Lung microvascular endothelial cell (primary cell): ENCODE results near the gene TYMP. TPM values are rescaled to one million over a fixed set of nuclear protein-coding genes. Genes with fewer than 3 reads are reported as not detected.

Source experiments
- DNase-seq, 2 donors: peaks; one replicate each; pipeline versions ENCODE4 v3.0.0 to v3.0.0-alpha.2; 2010; ENCODE audit warnings: low read depth in 2 of 2
- total RNA-seq: library from RNA; depleted of rRNA; stranded (reverse); fragments of >200 nt; gene quantifications from 2 replicates; pipeline ENCODE4 v1.2.1, GENCODE V29; 2014

Gene TYMP
- total RNA-seq, 1 donor from 2014 or later, result 19.8 TPM

- no peak for DNase-seq
Observed at GRCh38 chr22:50485221-50486131, 44.3 kb downstream of the TYMP start.

DNA sequence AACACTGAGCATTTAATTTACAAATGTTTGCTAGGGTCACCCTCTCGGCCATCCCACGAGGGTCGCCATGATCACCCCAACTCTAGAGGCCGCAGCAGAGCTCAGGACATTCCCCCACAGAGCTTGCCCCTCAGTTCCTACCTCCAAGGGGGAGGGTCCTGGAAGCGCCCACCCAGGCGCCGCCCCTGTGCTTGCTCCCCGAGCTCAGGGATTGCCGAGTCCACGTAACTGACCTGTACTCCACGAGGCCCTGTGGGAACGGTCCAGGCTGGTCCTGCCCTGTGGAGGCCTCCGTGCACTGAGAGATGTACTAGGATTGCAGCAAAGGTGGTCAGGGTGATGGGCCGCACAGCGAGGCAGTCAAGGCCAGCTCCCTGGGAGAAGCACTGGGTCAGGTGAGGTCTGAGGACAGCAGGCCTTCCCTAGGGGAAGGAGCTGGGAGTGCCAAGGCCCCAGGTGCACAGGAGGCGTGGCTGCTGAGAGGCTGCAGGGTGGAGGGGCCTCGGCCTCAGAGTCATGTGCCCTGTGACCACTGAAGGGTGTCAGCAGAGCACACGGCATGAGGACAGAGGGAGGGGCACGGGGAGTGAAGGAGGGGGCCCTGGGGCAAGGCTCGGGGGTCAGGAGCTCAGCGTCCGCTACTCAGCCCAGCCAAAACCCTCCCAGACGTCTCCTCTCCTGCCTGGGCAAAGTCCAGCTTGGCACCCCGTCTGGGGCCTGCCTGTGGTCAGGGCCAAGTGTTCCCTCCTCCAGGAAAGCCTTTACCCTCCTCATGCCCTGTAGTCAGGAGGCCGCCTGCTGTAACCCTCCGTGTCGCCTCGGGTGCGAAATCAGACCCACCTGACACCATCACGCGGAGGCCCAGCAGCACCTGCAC, 45.6 kb downstream of the TYMP start:
- DNase-seq, result no peak

GRCh38 chr22:50483556-50483955, 46.3 kb downstream of the TYMP start:
- DNase-seq, result no peak

DNA sequence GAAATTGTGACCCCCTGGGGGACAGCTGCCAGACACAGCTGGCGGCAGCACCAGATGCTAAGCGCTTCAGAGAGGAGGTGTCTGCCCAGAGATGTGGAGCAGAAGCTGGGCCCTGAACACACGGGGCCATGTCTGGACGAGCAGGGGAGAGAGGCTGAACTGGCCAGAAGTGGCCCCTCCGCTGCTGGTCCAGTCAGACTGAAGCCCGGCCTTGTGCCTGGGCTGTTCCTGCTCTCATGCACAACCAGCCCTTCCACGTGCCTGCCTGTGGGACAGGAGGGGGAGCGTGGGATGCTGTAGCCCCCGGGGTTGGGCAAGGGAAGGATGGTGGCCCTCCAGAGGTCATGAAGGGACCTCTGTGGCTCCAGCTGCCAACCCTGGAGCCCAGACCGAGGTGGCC, 46.7 kb downstream of the TYMP start:
- no peak for DNase-seq

GRCh38 chr22:50482107-50483074, 47.4 kb downstream of the TYMP start:
- peak in 1 of 2 donors; percentile 23 for DNase-seq

DNA sequence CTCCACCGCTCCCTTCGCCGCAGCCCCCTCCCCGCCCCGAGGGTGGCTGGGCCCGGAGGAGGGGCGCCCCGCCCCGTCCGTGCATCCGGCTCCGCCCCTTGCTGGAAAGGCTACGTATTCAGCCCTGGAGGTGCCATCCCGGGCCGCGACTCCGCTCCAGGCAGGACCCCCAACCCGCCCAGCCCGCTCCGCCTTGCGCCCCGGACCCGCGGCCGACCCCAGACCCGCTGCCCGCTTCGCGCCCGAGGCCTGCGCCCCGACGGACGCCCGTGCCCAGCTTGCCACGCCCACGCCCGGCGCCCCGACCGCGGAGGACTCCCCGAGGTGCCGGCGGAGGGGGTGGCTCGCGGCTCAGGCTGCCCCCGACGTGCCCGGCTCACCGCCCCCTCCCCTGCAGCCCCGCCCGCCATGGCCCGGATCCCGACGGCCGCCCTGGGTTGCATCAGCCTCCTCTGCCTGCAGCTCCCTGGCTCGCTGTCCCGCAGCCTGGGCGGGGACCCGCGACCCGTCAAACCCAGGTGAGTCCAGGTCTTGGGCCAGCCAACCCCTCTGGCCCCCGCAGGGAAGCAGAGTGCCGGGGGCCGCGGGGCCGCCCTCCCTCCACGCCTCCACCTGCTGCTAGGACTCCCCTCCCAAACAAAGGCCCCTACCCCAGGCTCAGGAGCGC, 48.2 kb downstream of the TYMP start, which contains the start of gene ADM2:
Gene ADM2, plus strand, starts transcription at position 104 of the 667 bp plus-strand sequence. Its CDS starts 305 bp downstream, at position 409.
- DNase-seq, result peak in 1 of 2 donors; percentile 31

GRCh38 chr22:50481045-50481439, 48.8 kb downstream of the TYMP start:
- no peak for DNase-seq

GRCh38 chr22:50479721-50480120, 50.1 kb downstream of the TYMP start:
- DNase-seq, result no peak

DNA sequence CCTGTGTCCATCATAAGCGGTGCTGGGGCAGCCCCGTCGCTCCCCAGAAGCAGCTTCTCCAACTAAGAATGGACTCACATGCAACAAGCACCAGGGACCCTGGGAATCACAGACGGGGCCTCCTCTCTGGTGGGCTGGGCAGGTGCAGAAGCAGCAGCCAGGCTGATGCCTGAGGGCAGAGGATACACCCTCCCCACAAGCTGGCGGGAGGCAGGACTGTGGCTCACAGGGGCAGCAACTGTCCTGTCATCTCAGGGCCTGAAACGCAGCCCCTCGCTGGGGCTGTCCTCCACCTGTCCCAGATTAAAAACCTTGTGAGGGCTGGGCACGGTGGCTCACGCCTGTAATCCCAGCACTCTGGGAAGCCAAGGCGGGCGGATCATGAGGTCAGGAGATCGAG, 51.9 kb downstream of the TYMP start:
- no peak for DNase-seq

- no peak for DNase-seq
Observed at GRCh38 chr22:50476868-50477267, 52.9 kb downstream of the TYMP start.

Other genes with a start within 250 kb of the TYMP start
- 47.3 and 55.2 TPM in 2 replicates for gene PLXNB2, start 222.4 kb downstream of the TYMP start, total RNA-seq
- gene DENND6B, start 203.0 kb downstream of the TYMP start, total RNA-seq, result 0.65 and 1.8 TPM in 2 replicates
- 32.9 and 37.7 TPM in 2 replicates for gene PPP6R2, start 186.7 kb downstream of the TYMP start, total RNA-seq
- gene SBF1, start 55.0 kb downstream of the TYMP start, total RNA-seq, result 19.8 and 35.3 TPM in 2 replicates
- 0.22 and 0.99 TPM in 2 replicates for gene ADM2, start 48.5 kb downstream of the TYMP start, total RNA-seq
- gene MIOX, start 43.2 kb downstream of the TYMP start, total RNA-seq, result not detected in 2 replicates
- gene LMF2, start 22.3 kb downstream of the TYMP start, total RNA-seq, result 18.7 and 27.0 TPM in 2 replicates
- 14.5 and 17.0 TPM in 2 replicates for gene NCAPH2, start 21.8 kb downstream of the TYMP start, total RNA-seq
- gene SCO2, start 4.4 kb downstream of the TYMP start, total RNA-seq, result 1.3 and 2.4 TPM in 2 replicates
- not detected in 2 replicates for gene KLHDC7B, start 15.9 kb upstream of the TYMP start, total RNA-seq
- gene SYCE3, start 32.9 kb upstream of the TYMP start, total RNA-seq, result not detected in 2 replicates
- 1.5 and 5.2 TPM in 2 replicates for gene CPT1B, start 48.4 kb upstream of the TYMP start, total RNA-seq
- 20.5 and 25.4 TPM in 2 replicates for gene CHKB, start 52.8 kb upstream of the TYMP start, total RNA-seq
- gene MAPK8IP2, start 70.8 kb upstream of the TYMP start, total RNA-seq, result 0.20 and 0.22 TPM in 2 replicates
- gene ARSA, start 98.1 kb upstream of the TYMP start, total RNA-seq, result 8.7 and 11.3 TPM in 2 replicates
- 7.6 and 11.5 TPM in 2 replicates for gene SHANK3, start 142.8 kb upstream of the TYMP start, total RNA-seq
- gene ACR, start 208.2 kb upstream of the TYMP start, total RNA-seq, result under 0.01 and 0.20 TPM in 2 replicates